DOHH2 (cell line): Measurements from ENCODE around the gene SNX9.

Source experiments
- H3F3A ChIP-seq: fragments of 200-600 bp; sonication (generic), shearing (Covaris generic); 2 replicates; pipeline ENCODE4 v1.6.0; 2016; ENCODE audit warnings: antibody characterized with exemption, mild to moderate bottlenecking; ENCODE audit not compliant: control insufficient read depth, insufficient read depth
- H3K27ac ChIP-seq: fragments of 200-600 bp; sonication (generic); 2 replicates; pipeline ENCODE4 v1.5.1; 2014; ENCODE audit warnings: low read depth, mild to moderate bottlenecking, low read length, moderate library complexity
- H3K27me3 ChIP-seq: fragments of 200-600 bp; sonication (generic); 2 replicates; pipeline ENCODE4 v1.6.1; 2014; ENCODE audit warnings: mild to moderate bottlenecking, low read length, mixed read lengths; ENCODE audit not compliant: control insufficient read depth
- H3K36me3 ChIP-seq: fragments of 200-600 bp; sonication (generic); 2 replicates; pipeline ENCODE4 v1.6.1; 2014; ENCODE audit warnings: mild to moderate bottlenecking, low read length, moderate library complexity, mixed read lengths; ENCODE audit not compliant: control insufficient read depth
- H3K4me1 ChIP-seq: fragments of 200-600 bp; sonication (generic); 2 replicates; pipeline ENCODE4 v1.6.1; 2014; ENCODE audit warnings: mild to moderate bottlenecking, low read length, mixed read lengths; ENCODE audit not compliant: control insufficient read depth
- H3K4me2 ChIP-seq: fragments of 200-600 bp; sonication (generic); 2 replicates; pipeline ENCODE4 v1.6.0; 2014; ENCODE audit warnings: mild to moderate bottlenecking, low read length, moderate library complexity
- H3K4me3 ChIP-seq: fragments of 200-600 bp; sonication (generic); 2 replicates; pipeline ENCODE4 v1.5.1; 2014; ENCODE audit warnings: mild to moderate bottlenecking, low read length, mixed read lengths
- H3K79me2 ChIP-seq: fragments of 200-600 bp; sonication (generic); 2 replicates; pipeline ENCODE4 v1.6.1; 2014; ENCODE audit warnings: mild to moderate bottlenecking, low read length, mixed read lengths; ENCODE audit not compliant: control insufficient read depth
- H3K9me2 ChIP-seq: fragments of 200-600 bp; sonication (generic); replicated peaks from 2 replicates; pipeline ENCODE4 v1.6.1; 2014; ENCODE audit warnings: mild to moderate bottlenecking, low read length, mixed read lengths; ENCODE audit not compliant: control insufficient read depth
- H3K9me3 ChIP-seq: fragments of 200-600 bp; sonication (generic); 2 replicates; pipeline ENCODE4 v1.6.1; 2014; ENCODE audit warnings: antibody characterized with exemption, low read length, mixed read lengths; ENCODE audit not compliant: control insufficient read depth, insufficient read depth
- H4K20me1 ChIP-seq: fragments of 200-600 bp; sonication (generic); 2 replicates; pipeline ENCODE4 v1.6.0; 2014; ENCODE audit warnings: low read depth, mild to moderate bottlenecking, antibody characterized with exemption, low read length, moderate library complexity; ENCODE audit not compliant: control insufficient read depth, insufficient read depth
- CTCF ChIP-seq: fragments of 200-600 bp; sonication (generic); IDR thresholded peaks from one replicate; pipeline ENCODE4 v1.5.1; 2014; ENCODE audit warnings: antibody characterized with exemption, mild to moderate bottlenecking, low read depth, low read length; ENCODE audit not compliant: poor library complexity, severe bottlenecking
- EZH2phosphoT487 ChIP-seq: fragments of 200-600 bp; sonication (generic); IDR thresholded peaks from 2 replicates; pipeline ENCODE4 v1.6.1; 2017; ENCODE audit warnings: borderline replicate concordance, mild to moderate bottlenecking, antibody characterized with exemption, low read length, moderate library complexity, mixed read lengths

SNX9 gene

GRCh38 chr6:157873735-157874344, 50.8 kb downstream of the SNX9 start:
- no peaks in the 10 kb centered on the region for H3K36me3 ChIP-seq

GRCh38 chr6:157877149-157877548, 54.1 kb downstream of the SNX9 start:
- H3K27me3 ChIP-seq, result peaks cover 39% of the 10 kb centered on the region
- TF ChIP-seq EZH2phosphoT487 (no peak), CTCF (no peak)
- H3F3A ChIP-seq, result no peaks in the 10 kb centered on the region
- no peaks in the 10 kb centered on the region for H3K9me2 ChIP-seq
- H3K79me2 ChIP-seq, result no peaks in the 10 kb centered on the region
- H3K9me3 ChIP-seq, result no peaks in the 10 kb centered on the region
- no peak overlapping the region for H3K4me2 ChIP-seq
- H3K4me1 ChIP-seq, result 0 out of 2 replicates have a peak, but pooled peaks cover 5% of the 10 kb centered on the region
- no peak overlapping the region for H3K4me3 ChIP-seq
- H3K36me3 ChIP-seq, result no peaks in the 10 kb centered on the region
- H3K27ac ChIP-seq, result no peak overlapping the region
- no peaks in the 10 kb centered on the region for H4K20me1 ChIP-seq

More at GRCh38 chr6:157873735-157874344, 50.8 kb downstream of the SNX9 start:
- TF ChIP-seq EZH2phosphoT487 (no peak), CTCF (peak; percentile 84)
- Histone ChIP-seq H3K9me3 (no peaks in the 10 kb centered on the region), H4K20me1 (no peaks in the 10 kb centered on the region), H3K27me3 (peaks cover 21% of the 10 kb centered on the region), H3K4me3 (no peak overlapping the region), H3K27ac (no peak overlapping the region), H3K4me2 (no peak overlapping the region), H3K4me1 (0 out of 2 replicates have a peak, but pooled peaks cover 5% of the 10 kb centered on the region), H3F3A (no peaks in the 10 kb centered on the region), H3K79me2 (no peaks in the 10 kb centered on the region), H3K9me2 (no peaks in the 10 kb centered on the region)

GRCh38 chr6:157877573-157878438, 54.8 kb downstream of the SNX9 start:
- TF ChIP-seq EZH2phosphoT487 (no peak), CTCF (no peak)
- H3K4me1 ChIP-seq, result 0 out of 2 replicates have a peak, but pooled peaks cover 5% of the 10 kb centered on the region
- H3K4me3 ChIP-seq, result no peak overlapping the region
- no peaks in the 10 kb centered on the region for H3F3A ChIP-seq
- no peaks in the 10 kb centered on the region for H3K79me2 ChIP-seq
- no peaks in the 10 kb centered on the region for H3K36me3 ChIP-seq
- peaks cover 35% of the 10 kb centered on the region for H3K27me3 ChIP-seq
- no peak overlapping the region for H3K27ac ChIP-seq
- H4K20me1 ChIP-seq, result no peaks in the 10 kb centered on the region
- H3K9me2 ChIP-seq, result no peaks in the 10 kb centered on the region
- no peaks in the 10 kb centered on the region for H3K9me3 ChIP-seq
- H3K4me2 ChIP-seq, result no peak overlapping the region
